GM12873 (cell line): ENCODE data around the gene CTU2.

Source experiments
- CTCF ChIP-seq: IDR thresholded peaks from 2 replicates; pipeline ENCODE4 v1.5.1; 2012; ENCODE audit warnings: low read depth, mild to moderate bottlenecking, moderate library complexity, low read length, control low read depth; ENCODE audit not compliant: insufficient read depth; ENCODE audit errors: missing control alignments

The CTU2 gene

GRCh38 chr16:88665148-88665547 is 41.2 kb upstream of the CTU2 start:
- TF ChIP-seq CTCF: no peak

- TF ChIP-seq CTCF: no peak
These were observed 40.7 kb upstream of the CTU2 start for GRCh38 chr16:88665570-88665969.

- no peak for TF ChIP-seq CTCF
These were observed 38.8 kb upstream of the CTU2 start for GRCh38 chr16:88667461-88667860.

- no peak for TF ChIP-seq CTCF
These were observed 36.3 kb upstream of the CTU2 start for GRCh38 chr16:88669980-88670379.

- TF ChIP-seq CTCF: no peak
These were observed 34.5 kb upstream of the CTU2 start for GRCh38 chr16:88671806-88672205.

GRCh38 chr16:88672776-88673175 is 33.5 kb upstream of the CTU2 start:
- peak; percentile 15 for TF ChIP-seq CTCF

- TF ChIP-seq CTCF: no peak
These were observed 32.5 kb upstream of the CTU2 start for GRCh38 chr16:88673716-88674379.
